H9 (cell line): Measurements from ENCODE around the gene BCAR3. TPM values are rescaled to one million over a fixed set of nuclear protein-coding genes. Genes with fewer than 3 reads are reported as not detected.

ENCODE experiments used
- DNase-seq: peaks from one replicate; pipeline ENCODE4 v3.0.0-alpha.2; 2017
- H2AFZ ChIP-seq: one replicate; pipeline ENCODE4 v1.6.1; 2013; ENCODE audit warnings: mild to moderate bottlenecking, low read length, control low read depth, moderate library complexity
- H2AK5ac ChIP-seq: 2 replicates; pipeline ENCODE4 v1.6.1; 2013; ENCODE audit warnings: low read length, control low read depth, mixed read lengths; ENCODE audit not compliant: insufficient read length
- H2BK120ac ChIP-seq: one replicate; pipeline ENCODE4 v1.6.1; 2013; ENCODE audit warnings: low read depth, mild to moderate bottlenecking, low read length, control low read depth, inconsistent platforms; ENCODE audit not compliant: poor library complexity, severe bottlenecking
- H2BK12ac ChIP-seq: 2 replicates; pipeline ENCODE4 v1.6.1; 2013; ENCODE audit warnings: low read length, control low read depth, mixed read lengths, low read depth; ENCODE audit not compliant: insufficient read length
- H2BK15ac ChIP-seq: 2 replicates; pipeline ENCODE4 v1.6.1; 2013; ENCODE audit warnings: low read depth, low read length, control low read depth
- H2BK20ac ChIP-seq: one replicate; pipeline ENCODE4 v1.6.1; 2013; ENCODE audit warnings: low read depth, mild to moderate bottlenecking, low read length, control low read depth, inconsistent platforms; ENCODE audit not compliant: poor library complexity, severe bottlenecking
- H2BK5ac ChIP-seq: 2 replicates; pipeline ENCODE4 v1.6.1; 2013; ENCODE audit warnings: low read length, control low read depth, mixed read lengths; ENCODE audit not compliant: insufficient read length
- H3K14ac ChIP-seq: 2 replicates; pipeline ENCODE4 v1.6.1; 2013; ENCODE audit warnings: low read length, control low read depth; ENCODE audit not compliant: insufficient read depth
- H3K18ac ChIP-seq: 2 replicates; pipeline ENCODE4 v1.6.1; 2013; ENCODE audit warnings: low read depth, mild to moderate bottlenecking, mixed read lengths, low read length, control low read depth; ENCODE audit not compliant: insufficient read length
- H3K23ac ChIP-seq: 2 replicates; pipeline ENCODE4 v1.6.1; 2013; ENCODE audit warnings: low read length, control low read depth, mixed read lengths, low read depth; ENCODE audit not compliant: insufficient read length
- H3K23me2 ChIP-seq: 2 replicates; pipeline ENCODE4 v1.6.1; 2013; ENCODE audit warnings: low read depth, mild to moderate bottlenecking, mixed read lengths, low read length, control low read depth; ENCODE audit not compliant: insufficient read length, poor library complexity, severe bottlenecking
- H3K27ac ChIP-seq: 2 replicates; pipeline ENCODE4 v1.5.1; 2013; ENCODE audit warnings: low read length, control low read depth, mixed read lengths, low read depth; ENCODE audit not compliant: insufficient read length
- H3K27me3 ChIP-seq: 2 replicates; pipeline ENCODE4 v1.6.1; 2013; ENCODE audit warnings: low read length, control low read depth, inconsistent platforms; ENCODE audit not compliant: insufficient read depth
- H3K4ac ChIP-seq: 2 replicates; pipeline ENCODE4 v1.6.1; 2013; ENCODE audit warnings: low read depth, mild to moderate bottlenecking, control low read depth, inconsistent platforms, low read length, moderate library complexity
- H3K4me1 ChIP-seq: 2 replicates; pipeline ENCODE4 v1.6.1; 2013; ENCODE audit warnings: low read length, control low read depth, inconsistent platforms; ENCODE audit not compliant: insufficient read depth
- H3K4me2 ChIP-seq: 2 replicates; pipeline ENCODE4 v1.6.1; 2013; ENCODE audit warnings: low read length, control low read depth, mixed read lengths; ENCODE audit not compliant: insufficient read length, insufficient read depth
- H3K56ac ChIP-seq: 2 replicates; pipeline ENCODE4 v1.6.1; 2013; ENCODE audit warnings: low read depth, mild to moderate bottlenecking, mixed read lengths, low read length, control low read depth; ENCODE audit not compliant: insufficient read length
- H3K79me1 ChIP-seq: 2 replicates; pipeline ENCODE4 v1.6.1; 2013; ENCODE audit warnings: low read depth, mild to moderate bottlenecking, moderate library complexity, low read length, control low read depth, inconsistent platforms; ENCODE audit not compliant: insufficient read depth, poor library complexity, severe bottlenecking
- H3K79me2 ChIP-seq: 2 replicates; pipeline ENCODE4 v1.6.1; 2013; ENCODE audit warnings: low read length, control low read depth, inconsistent platforms; ENCODE audit not compliant: insufficient read depth
- H3K9ac ChIP-seq: 2 replicates; pipeline ENCODE4 v1.6.1; 2013; ENCODE audit warnings: low read length, control low read depth, mixed read lengths; ENCODE audit not compliant: insufficient read length; ENCODE audit errors: extremely low read depth
- H3K9me3 ChIP-seq: one replicate; pipeline ENCODE4 v1.6.1; 2013; ENCODE audit warnings: low read depth, low read length, inconsistent platforms; ENCODE audit not compliant: control insufficient read depth
- H3T11ph ChIP-seq: one replicate; pipeline ENCODE4 v1.6.1; 2013; ENCODE audit warnings: mild to moderate bottlenecking, low read length, control low read depth, inconsistent platforms
- H4K20me1 ChIP-seq: one replicate; pipeline ENCODE4 v1.6.1; 2013; ENCODE audit not compliant: control insufficient read depth, insufficient read length, insufficient read depth
- H4K5ac ChIP-seq: 2 replicates; pipeline ENCODE4 v1.6.1; 2013; ENCODE audit warnings: low read depth, mild to moderate bottlenecking, mixed read lengths, low read length, control low read depth; ENCODE audit not compliant: insufficient read length
- H4K8ac ChIP-seq: replicated peaks from 2 replicates; pipeline ENCODE4 v1.6.1; 2013; ENCODE audit warnings: low read length, control low read depth, mixed read lengths, low read depth; ENCODE audit not compliant: insufficient read length
- H4K91ac ChIP-seq: 2 replicates; pipeline ENCODE4 v1.6.1; 2013; ENCODE audit warnings: low read depth, mild to moderate bottlenecking, moderate library complexity, mixed read lengths, low read length, control low read depth; ENCODE audit not compliant: insufficient read length
- H3K27ac Mint-ChIP-seq, 3 experiments: 2 replicates in 2 of 3; 3 replicates in 1 of 3; pipeline ENCODE4 v1.8.0; 2020 to 2021; ENCODE audit warnings: mixed read lengths in 3 of 3, mild to moderate bottlenecking in 1 of 3, moderate library complexity in 1 of 3
- H3K27me3 Mint-ChIP-seq: 2 replicates; pipeline ENCODE4 v1.8.0; 2021; ENCODE audit warnings: low read depth, mild to moderate bottlenecking, moderate library complexity, mixed read lengths
- H3K36me3 Mint-ChIP-seq, 3 experiments: 2 replicates in 2 of 3; 3 replicates in 1 of 3; pipeline ENCODE4 v1.8.0; 2020 to 2021; ENCODE audit warnings: low read depth in 3 of 3, mixed read lengths in 3 of 3; ENCODE audit not compliant: insufficient read depth in 1 of 3
- H3K4me1 Mint-ChIP-seq, 2 experiments: 2 replicates each; pipeline ENCODE4 v1.8.0; 2020; ENCODE audit warnings: mixed read lengths in 2 of 2
- H3K4me3 Mint-ChIP-seq, 2 experiments: 2 replicates in 1 of 2; 3 replicates in 1 of 2; pipeline ENCODE4 v1.8.0; 2020 to 2021; ENCODE audit warnings: mild to moderate bottlenecking in 2 of 2, mixed read lengths in 2 of 2, moderate library complexity in 1 of 2
- H3K9me3 Mint-ChIP-seq, 2 experiments: 2 replicates in 1 of 2; 3 replicates in 1 of 2; pipeline ENCODE4 v1.8.0; 2020; ENCODE audit warnings: mild to moderate bottlenecking in 2 of 2, mixed read lengths in 2 of 2, moderate library complexity in 1 of 2
- WGBS: extraction: QIAGEN DNeasy Blood & Tissue Kit; methylation state at CpG from one replicate; pipeline ENCODE4 v1.1.7; 2013; ENCODE audit warnings: missing lambda C conversion rate, low lambda C conversion rate, mixed read lengths; ENCODE audit not compliant: insufficient read length; ENCODE audit errors: extremely low coverage; 5-methylcytosine and 5-hydroxymethylcytosine counted together
- total RNA-seq: library from RNA; stranded (reverse); gene quantifications from 2 replicates; pipeline ENCODE4 v1.2.1, GENCODE V29; 2021
- TF ChIP-seq, protein P1 (sequence below): fragments of 200-600 bp; sonication (generic); conservative IDR thresholded peaks from 3 replicates; pipeline ENCODE4 v1.8.0; 2021; ENCODE audit warnings: antibody characterized with exemption, mild to moderate bottlenecking

BCAR3 gene
- total RNA-seq, 1 experiment from 2014 or later, result 4.9 TPM

DNA sequence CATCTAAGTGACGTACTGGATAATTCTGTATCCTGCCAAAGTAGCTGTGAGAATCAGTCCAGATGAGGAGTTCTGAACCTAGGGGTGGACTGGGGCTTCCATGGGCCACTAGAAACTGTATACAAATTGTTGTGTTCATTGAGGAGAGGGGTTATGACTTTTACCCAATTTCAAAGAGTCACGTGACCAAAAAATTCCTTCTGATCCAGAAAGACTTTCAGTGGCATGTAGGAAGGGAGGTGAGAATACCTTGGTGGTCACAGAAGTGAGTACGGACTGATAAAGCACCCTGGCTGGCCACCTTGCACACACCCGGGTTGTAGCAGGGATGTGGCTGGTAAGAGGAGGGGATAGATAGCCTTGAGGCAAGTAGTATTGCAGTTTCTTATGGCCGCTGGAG lies 60.4 kb downstream of the BCAR3 start:
- no peak overlapping the region for H4K8ac ChIP-seq
- H3K4me2 ChIP-seq, result no peak overlapping the region
- H2BK12ac ChIP-seq, result no peak overlapping the region
- H3K23me2 ChIP-seq, result no peaks in the 10 kb centered on the region
- H2BK5ac ChIP-seq, result no peak overlapping the region
- no peak overlapping the region for H3T11ph ChIP-seq
- H3K4me1 Mint-ChIP-seq, result peaks cover 44 to 47% of the 10 kb centered on the region in 2 experiments
- H2AFZ ChIP-seq, result no peak overlapping the region
- no peak overlapping the region for H2BK15ac ChIP-seq
- no peaks in the 10 kb centered on the region; a peak in 1 of 7 replicates for H3K36me3 Mint-ChIP-seq
- H3K14ac ChIP-seq, result no peak overlapping the region
- H2BK20ac ChIP-seq, result no peak overlapping the region
- TF ChIP-seq, protein P1, sequence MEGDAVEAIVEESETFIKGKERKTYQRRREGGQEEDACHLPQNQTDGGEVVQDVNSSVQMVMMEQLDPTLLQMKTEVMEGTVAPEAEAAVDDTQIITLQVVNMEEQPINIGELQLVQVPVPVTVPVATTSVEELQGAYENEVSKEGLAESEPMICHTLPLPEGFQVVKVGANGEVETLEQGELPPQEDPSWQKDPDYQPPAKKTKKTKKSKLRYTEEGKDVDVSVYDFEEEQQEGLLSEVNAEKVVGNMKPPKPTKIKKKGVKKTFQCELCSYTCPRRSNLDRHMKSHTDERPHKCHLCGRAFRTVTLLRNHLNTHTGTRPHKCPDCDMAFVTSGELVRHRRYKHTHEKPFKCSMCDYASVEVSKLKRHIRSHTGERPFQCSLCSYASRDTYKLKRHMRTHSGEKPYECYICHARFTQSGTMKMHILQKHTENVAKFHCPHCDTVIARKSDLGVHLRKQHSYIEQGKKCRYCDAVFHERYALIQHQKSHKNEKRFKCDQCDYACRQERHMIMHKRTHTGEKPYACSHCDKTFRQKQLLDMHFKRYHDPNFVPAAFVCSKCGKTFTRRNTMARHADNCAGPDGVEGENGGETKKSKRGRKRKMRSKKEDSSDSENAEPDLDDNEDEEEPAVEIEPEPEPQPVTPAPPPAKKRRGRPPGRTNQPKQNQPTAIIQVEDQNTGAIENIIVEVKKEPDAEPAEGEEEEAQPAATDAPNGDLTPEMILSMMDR, result no peak
- no peak overlapping the region for H3K56ac ChIP-seq
- H4K20me1 ChIP-seq, result no peaks in the 10 kb centered on the region
- DNase-seq, result no peak
- H3K79me2 ChIP-seq, result no peaks in the 10 kb centered on the region
- H3K9ac ChIP-seq, result no peak overlapping the region
- H3K23ac ChIP-seq, result no peak overlapping the region
- H3K27me3 Mint-ChIP-seq, result no peaks in the 10 kb centered on the region
- H3K4ac ChIP-seq, result no peak overlapping the region
- H3K18ac ChIP-seq, result peak overlapping the region; percentile 28
- no peak overlapping the region for H3K4me3 Mint-ChIP-seq
- no peak overlapping the region for H3K27ac ChIP-seq
- H3K27ac Mint-ChIP-seq, result no peak overlapping the region; a peak in 1 of 7 replicates
- no peak overlapping the region for H4K5ac ChIP-seq
- no peak overlapping the region for H2BK120ac ChIP-seq
- no CpG with 5 or more reads among the region's 5 CpGs for WGBS
- peaks cover 20% of the 10 kb centered on the region for H3K4me1 ChIP-seq
- H4K91ac ChIP-seq, result no peak overlapping the region
- H3K79me1 ChIP-seq, result no peaks in the 10 kb centered on the region
- H3K9me3 Mint-ChIP-seq, result no peaks in the 10 kb centered on the region
- no peak overlapping the region for H2AK5ac ChIP-seq
- H3K27me3 ChIP-seq, result no peaks in the 10 kb centered on the region
- H3K9me3 ChIP-seq, result no peaks in the 10 kb centered on the region
